ACC112 (cell line): ENCODE data around the gene GPC6.
"Not testable (repeated sequence)": the region's sequence is repeated elsewhere in the genome, so short reads cannot be mapped to it uniquely, and the experiment has no call there.

Experiments
- H2AFZ ChIP-seq: fragments of 200-600 bp; sonication (generic); one replicate; pipeline ENCODE4 v1.6.0; 2017; ENCODE audit warnings: antibody characterized with exemption, low read length; ENCODE audit not compliant: unreplicated experiment
- H3K27ac ChIP-seq: fragments of 200-600 bp; sonication (generic); 2 replicates; pipeline ENCODE4 v1.5.1; 2014; ENCODE audit warnings: low read depth, mild to moderate bottlenecking, antibody characterized with exemption, low read length, moderate library complexity
- H3K27me3 ChIP-seq: fragments of 200-600 bp; sonication (generic); 2 replicates; pipeline ENCODE4 v1.6.1; 2014; ENCODE audit warnings: mild to moderate bottlenecking, antibody characterized with exemption, low read length, moderate library complexity, mixed read lengths; ENCODE audit not compliant: insufficient read depth
- H3K36me3 ChIP-seq: fragments of 200-600 bp; sonication (generic); 2 replicates; pipeline ENCODE4 v1.6.1; 2016; ENCODE audit warnings: mild to moderate bottlenecking, antibody characterized with exemption, low read length, moderate library complexity, mixed read lengths; ENCODE audit not compliant: insufficient read depth
- H3K4me1 ChIP-seq: fragments of 200-600 bp; sonication (generic); one replicate; pipeline ENCODE4 v1.6.1; 2016; ENCODE audit warnings: low read length, mixed read lengths; ENCODE audit not compliant: insufficient read depth, unreplicated experiment, control insufficient read depth
- H3K4me3 ChIP-seq: fragments of 200-600 bp; sonication (generic); 2 replicates; pipeline ENCODE4 v1.5.1; 2014; ENCODE audit warnings: mild to moderate bottlenecking, low read depth, low read length
- H3K79me2 ChIP-seq: fragments of 200-600 bp; sonication (generic); one replicate; pipeline ENCODE4 v1.6.0; 2016; ENCODE audit warnings: low read length; ENCODE audit not compliant: control insufficient read depth, unreplicated experiment, insufficient read depth

The GPC6 gene

DNA sequence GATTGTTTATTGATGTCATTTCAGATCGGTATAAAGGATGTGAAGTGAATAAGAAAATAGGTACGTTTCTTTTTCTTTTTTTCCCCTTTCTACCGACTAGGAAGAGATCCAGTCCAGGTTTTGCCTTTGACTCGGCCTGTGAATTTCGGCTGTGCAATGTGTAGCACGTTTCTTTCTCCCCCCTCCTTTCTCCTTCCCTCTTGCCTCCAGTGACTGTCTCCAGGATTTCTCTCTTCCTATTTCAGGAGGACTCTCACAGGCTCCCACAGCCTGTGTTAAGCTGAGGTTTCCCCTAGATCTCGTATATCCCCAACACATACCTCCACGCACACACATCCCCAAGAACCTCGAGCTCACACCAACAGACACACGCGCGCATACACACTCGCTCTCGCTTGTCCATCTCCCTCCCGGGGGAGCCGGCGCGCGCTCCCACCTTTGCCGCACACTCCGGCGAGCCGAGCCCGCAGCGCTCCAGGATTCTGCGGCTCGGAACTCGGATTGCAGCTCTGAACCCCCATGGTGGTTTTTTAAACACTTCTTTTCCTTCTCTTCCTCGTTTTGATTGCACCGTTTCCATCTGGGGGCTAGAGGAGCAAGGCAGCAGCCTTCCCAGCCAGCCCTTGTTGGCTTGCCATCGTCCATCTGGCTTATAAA, at the start of gene GPC6:
GPC6 (plus strand) TSS at position 185 of the 657 bp plus-strand sequence.
- Histone ChIP-seq H3K36me3 (no peaks in the 10 kb centered on the region), H3K27me3 (no peaks in the 10 kb centered on the region), H3K79me2 (peaks cover 13% of the 10 kb centered on the region), H3K4me1 (peaks cover 18% of the 10 kb centered on the region), H3K4me3 (peak within 1 kb of the TSS; percentile 92), H2AFZ (peak within 1 kb of the TSS; percentile 91), H3K27ac (peak within 1 kb of the TSS; percentile 83)

DNA sequence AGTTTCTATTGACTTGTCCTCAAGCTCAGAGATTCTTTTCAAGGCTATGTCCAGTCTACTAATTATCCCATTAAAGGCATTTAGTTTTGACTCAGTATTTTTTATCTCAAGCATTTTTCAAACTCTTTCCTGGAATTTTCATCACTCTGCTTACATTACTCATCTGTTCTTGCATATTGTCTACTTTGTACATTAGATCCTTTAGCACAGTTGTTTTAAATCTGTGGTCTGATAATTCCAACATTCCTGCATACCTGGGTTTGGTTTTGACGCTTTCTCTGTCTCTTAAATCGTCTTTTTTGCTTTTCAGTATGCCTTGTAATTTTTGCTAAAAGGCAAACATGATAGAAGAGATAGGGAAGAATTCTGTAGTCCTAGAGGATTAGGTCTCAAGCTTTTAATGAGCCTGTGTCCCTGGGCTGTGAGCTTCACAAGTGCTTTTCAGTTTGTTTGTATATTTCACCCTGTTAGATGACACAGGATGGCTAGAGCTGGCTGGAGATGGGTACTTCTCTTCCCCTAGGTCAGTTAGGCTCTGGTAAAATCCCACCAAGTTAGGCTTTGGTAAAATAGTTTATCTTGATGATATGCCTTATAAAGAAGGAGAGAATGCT, 46.1 kb upstream of the GPC6 start:
- Histone ChIP-seq H3K27ac (no peak overlapping the region), H2AFZ (peak overlapping the region; percentile 59), H3K79me2 (no peaks in the 10 kb centered on the region), H3K4me1 (no peaks in the 10 kb centered on the region), H3K27me3 (no peaks in the 10 kb centered on the region), H3K4me3 (no peak overlapping the region), H3K36me3 (no peaks in the 10 kb centered on the region)

DNA sequence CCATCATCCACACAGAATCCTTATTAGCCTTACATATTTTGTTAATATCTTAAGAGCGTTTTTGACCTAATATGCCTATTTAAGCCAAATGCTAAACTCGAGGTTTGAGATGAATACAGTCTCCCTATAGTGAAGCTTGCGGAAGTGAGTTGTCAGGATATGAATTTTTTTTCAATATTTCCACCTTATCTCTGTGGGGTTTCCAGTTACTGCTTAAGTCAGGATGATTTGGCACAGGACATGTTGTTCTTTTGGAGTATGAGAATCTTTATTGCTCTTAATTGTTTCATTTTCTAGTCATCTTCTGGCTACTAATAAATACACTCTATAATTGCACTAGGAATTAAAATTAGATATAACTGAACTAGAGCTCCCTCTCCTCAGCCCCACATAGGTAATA, 44.2 kb upstream of the GPC6 start:
- Histone ChIP-seq H3K36me3 (no peaks in the 10 kb centered on the region), H3K4me1 (no peaks in the 10 kb centered on the region), H3K79me2 (no peaks in the 10 kb centered on the region), H3K27ac (no peak overlapping the region), H2AFZ (no peak overlapping the region), H3K4me3 (no peak overlapping the region), H3K27me3 (no peaks in the 10 kb centered on the region)

DNA sequence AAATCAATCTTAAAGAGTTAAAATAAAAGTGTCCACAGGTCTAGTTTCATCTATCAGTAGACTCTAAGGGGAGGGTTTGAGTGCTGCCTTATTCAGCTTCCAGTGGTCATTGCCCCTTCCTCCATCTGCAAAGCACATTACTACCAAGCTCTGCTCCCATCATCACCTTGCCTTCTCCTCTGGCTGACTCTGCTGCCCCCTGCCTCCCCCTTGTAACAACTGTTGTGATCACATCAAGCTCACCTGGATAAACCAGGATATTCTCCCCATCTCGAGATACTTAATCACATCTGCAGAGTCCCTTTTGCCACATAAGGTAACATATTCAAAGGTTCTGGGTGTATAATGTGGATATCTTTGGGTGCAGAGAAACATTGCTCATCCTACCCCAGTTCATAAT, 43.3 kb upstream of the GPC6 start:
- H3K79me2 ChIP-seq = no peaks in the 10 kb centered on the region
- no peaks in the 10 kb centered on the region for H3K36me3 ChIP-seq
- no peak overlapping the region for H3K27ac ChIP-seq
- no peak overlapping the region for H3K4me3 ChIP-seq
- H3K4me1 ChIP-seq = no peaks in the 10 kb centered on the region
- H3K27me3 ChIP-seq = no peaks in the 10 kb centered on the region
- no peak overlapping the region for H2AFZ ChIP-seq

DNA sequence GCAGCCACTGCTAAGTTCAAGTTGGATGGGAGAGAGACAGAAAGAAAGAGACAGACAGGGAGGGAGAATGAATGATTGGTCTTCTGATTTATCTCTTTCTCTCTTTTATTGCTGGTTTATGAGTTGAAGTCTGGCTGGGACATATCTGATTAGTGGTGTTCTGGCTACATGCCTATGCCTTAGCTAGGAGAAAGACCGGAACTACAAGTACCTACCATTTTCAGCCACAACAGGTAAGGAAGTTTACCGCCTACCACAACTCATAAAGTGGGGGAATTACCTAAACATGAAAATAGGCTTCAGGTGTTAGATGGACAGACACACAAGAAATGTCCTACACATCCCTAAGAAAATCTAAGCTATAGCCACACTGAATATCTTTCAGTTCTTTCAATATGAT, 36.6 kb upstream of the GPC6 start:
- Histone ChIP-seq H3K4me3 (no peak overlapping the region), H3K4me1 (no peaks in the 10 kb centered on the region), H3K36me3 (no peaks in the 10 kb centered on the region), H3K27me3 (no peaks in the 10 kb centered on the region), H3K79me2 (no peaks in the 10 kb centered on the region), H2AFZ (no peak overlapping the region), H3K27ac (no peak overlapping the region)

DNA sequence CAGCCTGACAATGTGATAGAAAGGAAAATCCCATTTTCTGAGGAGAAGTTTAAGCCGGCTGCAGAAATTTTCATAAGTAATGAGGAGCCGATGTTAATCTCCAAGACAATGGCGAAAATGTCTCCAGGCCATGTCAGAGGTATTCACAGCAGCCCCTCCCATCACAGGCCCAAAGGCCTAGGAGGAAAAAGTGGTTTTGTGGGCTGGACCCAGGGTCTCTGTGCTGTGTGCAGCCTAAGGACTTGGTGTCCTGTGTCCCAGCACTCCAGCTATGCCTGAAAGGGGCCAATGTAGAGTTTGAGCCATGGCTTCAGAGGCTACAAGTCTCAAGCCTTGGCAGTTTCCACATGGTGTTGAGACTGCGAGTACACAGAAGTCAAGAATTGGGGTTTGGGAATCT, 32.9 kb upstream of the GPC6 start:
- H3K27me3 ChIP-seq = no peaks in the 10 kb centered on the region
- H3K36me3 ChIP-seq = no peaks in the 10 kb centered on the region
- H3K4me1 ChIP-seq = no peaks in the 10 kb centered on the region
- H2AFZ ChIP-seq = no peak overlapping the region
- H3K4me3 ChIP-seq = no peak overlapping the region
- no peaks in the 10 kb centered on the region for H3K79me2 ChIP-seq
- H3K27ac ChIP-seq = no peak overlapping the region

DNA sequence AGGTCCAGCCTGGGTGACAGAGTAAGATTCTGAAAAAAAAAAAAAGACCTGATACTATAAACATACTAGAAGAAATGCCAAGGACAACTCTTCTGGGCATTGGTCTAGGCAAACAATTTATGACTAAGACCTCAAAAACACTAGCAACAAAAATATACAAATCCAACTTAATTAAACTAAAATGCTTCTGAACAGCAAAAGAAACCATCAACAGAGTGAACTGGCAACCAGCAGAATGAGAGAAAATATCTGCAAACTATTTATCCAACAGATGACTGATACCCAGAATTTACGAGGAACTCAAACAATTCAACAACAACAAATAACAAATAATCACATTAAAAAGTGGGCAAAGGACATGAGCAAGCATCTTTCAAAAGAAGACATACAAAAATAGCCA, 26.8 kb upstream of the GPC6 start:
- Histone ChIP-seq H2AFZ (no peak overlapping the region), H3K36me3 (no peaks in the 10 kb centered on the region), H3K27me3 (no peaks in the 10 kb centered on the region), H3K79me2 (no peaks in the 10 kb centered on the region), H3K4me1 (no peaks in the 10 kb centered on the region), H3K27ac (no peak overlapping the region), H3K4me3 (no peak overlapping the region)

DNA sequence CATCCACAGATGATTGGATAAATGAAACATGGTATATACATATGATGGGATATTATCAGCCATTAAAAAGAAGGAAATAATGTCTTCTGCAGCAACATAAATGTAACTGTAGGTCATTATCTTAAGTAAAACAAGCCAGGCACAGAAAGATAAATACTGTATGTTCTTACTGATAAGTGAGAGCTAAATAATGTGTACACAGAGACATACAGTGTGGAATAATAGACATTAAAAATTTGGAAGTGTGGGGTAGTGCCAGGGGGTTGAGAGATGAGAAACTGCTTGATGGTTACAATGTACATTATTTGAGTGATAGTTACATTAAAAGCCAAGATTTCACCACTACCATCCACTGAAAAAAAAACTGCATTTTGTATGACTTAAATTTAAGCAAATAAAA, 26.0 kb upstream of the GPC6 start:
- Histone ChIP-seq H3K27me3 (no peaks in the 10 kb centered on the region), H3K79me2 (no peaks in the 10 kb centered on the region), H2AFZ (no peak overlapping the region), H3K36me3 (no peaks in the 10 kb centered on the region), H3K27ac (no peak overlapping the region), H3K4me1 (no peaks in the 10 kb centered on the region), H3K4me3 (no peak overlapping the region)

DNA sequence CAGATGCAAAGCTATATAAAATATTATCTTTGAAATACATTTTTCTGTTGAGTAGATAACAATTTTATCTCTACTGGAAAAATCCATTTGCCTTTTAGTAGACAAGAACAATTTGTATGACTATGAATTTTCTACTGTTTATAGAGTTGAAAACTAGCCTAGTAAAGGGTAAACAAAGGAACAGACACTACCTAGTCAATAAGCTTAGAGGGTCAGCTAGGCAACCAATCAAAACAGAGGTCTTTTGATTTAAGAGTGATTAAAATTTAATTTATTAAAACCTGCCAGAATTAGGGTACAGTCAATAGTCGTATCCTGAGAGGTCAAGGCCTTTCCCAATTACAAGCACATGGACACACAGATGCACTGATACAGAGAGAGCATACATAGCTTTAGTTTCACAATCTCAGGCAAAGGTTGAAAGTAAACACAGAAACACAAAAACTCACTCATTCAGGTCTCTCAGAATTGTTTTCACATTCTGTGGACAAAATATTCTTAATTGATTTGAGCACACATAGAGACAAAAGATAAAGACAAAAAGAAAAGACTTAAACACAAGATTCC, 24.5 kb upstream of the GPC6 start:
- no peak overlapping the region for H3K27ac ChIP-seq

DNA sequence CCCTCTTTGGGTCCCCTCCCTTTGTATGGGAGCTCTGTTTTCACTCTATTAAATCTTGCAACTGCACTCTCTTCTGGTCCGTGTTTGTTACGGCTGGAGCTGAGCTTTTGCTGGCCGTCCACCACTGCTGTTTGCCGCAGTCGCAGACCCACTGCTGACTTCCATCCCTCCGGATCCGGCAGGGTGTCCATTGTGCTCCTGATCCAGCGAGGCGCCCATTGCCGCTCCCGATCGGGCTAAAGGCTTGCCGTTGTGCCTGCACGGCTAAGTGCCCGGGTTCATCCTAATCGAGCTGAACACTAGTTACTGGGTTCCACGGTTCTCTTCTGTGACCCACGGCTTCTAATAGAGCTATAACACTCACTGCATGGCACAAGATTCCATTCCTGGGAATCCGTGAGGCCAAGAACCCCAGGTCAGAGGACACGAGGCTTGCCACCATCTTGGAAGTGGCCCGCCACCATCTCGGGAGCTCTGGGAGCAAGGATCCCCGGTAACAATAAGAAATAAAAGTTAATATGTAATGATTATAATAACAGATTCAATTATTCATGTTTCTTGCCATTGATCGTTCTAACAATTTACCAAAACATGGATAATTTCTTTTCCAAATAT, 19.7 kb upstream of the GPC6 start:
- not testable (repeated sequence) for H3K4me1 ChIP-seq, H3K27ac ChIP-seq, H3K36me3 ChIP-seq, H3K79me2 ChIP-seq, H3K4me3 ChIP-seq, H2AFZ ChIP-seq, H3K27me3 ChIP-seq

More for the DNA sequence above, 24.5 kb upstream of the GPC6 start:
- no peaks in the 10 kb centered on the region for H3K4me1 ChIP-seq
- no peaks in the 10 kb centered on the region for H3K79me2 ChIP-seq
- no peak overlapping the region for H2AFZ ChIP-seq
- no peak overlapping the region for H3K4me3 ChIP-seq
- no peaks in the 10 kb centered on the region for H3K27me3 ChIP-seq
- H3K36me3 ChIP-seq = no peaks in the 10 kb centered on the region

DNA sequence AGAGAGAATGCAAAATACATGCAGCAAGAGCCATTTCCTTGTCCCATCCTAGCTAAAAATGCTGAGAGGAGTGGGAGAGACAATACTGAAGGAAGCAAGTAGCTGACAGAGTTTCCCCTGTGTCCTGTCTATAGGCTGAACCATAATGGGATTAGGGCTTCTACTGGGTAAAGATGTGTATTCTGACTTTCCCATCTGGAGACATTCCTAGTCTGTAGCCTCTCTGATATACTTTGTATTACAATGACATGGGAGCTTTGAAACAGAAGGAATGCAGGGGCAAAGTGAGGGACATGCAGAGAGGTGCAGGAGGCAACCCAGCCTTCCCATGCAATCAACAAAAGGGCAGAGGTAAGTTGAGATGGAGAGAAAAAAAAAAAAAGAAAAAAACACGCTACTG, 10.5 kb upstream of the GPC6 start:
- no peak overlapping the region for H3K4me3 ChIP-seq
- H3K27ac ChIP-seq = no peak overlapping the region
- no peaks in the 10 kb centered on the region for H3K79me2 ChIP-seq
- no peak overlapping the region for H2AFZ ChIP-seq
- no peaks in the 10 kb centered on the region for H3K27me3 ChIP-seq
- H3K4me1 ChIP-seq = no peaks in the 10 kb centered on the region
- no peaks in the 10 kb centered on the region for H3K36me3 ChIP-seq
